H7 (cell line): ENCODE measurements around the gene DBP. TPM values are rescaled to one million over a fixed set of nuclear protein-coding genes. Genes with fewer than 3 reads are reported as not detected.
"Not testable (repeated sequence)": the region's sequence is repeated elsewhere in the genome, so short reads cannot be mapped to it uniquely, and the experiment has no call there.

ENCODE experiments used
- DNase-seq: peaks from one replicate; pipeline ENCODE4 v3.0.0; 2012
- H3K27me3 ChIP-seq: 2 replicates; pipeline ENCODE4 v1.6.0; 2011; ENCODE audit warnings: mild to moderate bottlenecking, low read length; ENCODE audit not compliant: control insufficient read depth, insufficient read depth
- H3K36me3 ChIP-seq: replicated peaks from 2 replicates; pipeline ENCODE4 v1.5.1; 2011; ENCODE audit warnings: low read length; ENCODE audit not compliant: control insufficient read depth, insufficient read depth
- H3K4me3 ChIP-seq: 2 replicates; pipeline ENCODE4 v1.5.1; 2011; ENCODE audit warnings: low read depth, mild to moderate bottlenecking, control low read depth, low read length, moderate library complexity; ENCODE audit not compliant: insufficient read depth
- total RNA-seq: library from RNA; depleted of rRNA; stranded (reverse); fragments of >200 nt; shearing (Covaris generic); gene quantifications from 2 replicates; pipeline ENCODE4 v1.2.3, GENCODE V29; 2014

Gene DBP
- total RNA-seq, 1 experiment from 2014 or later: 11.2 TPM

- not testable (repeated sequence) for H3K36me3 ChIP-seq, DNase-seq, H3K27me3 ChIP-seq, H3K4me3 ChIP-seq
These were observed 20.6 kb upstream of the DBP start for GRCh38 chr19:48657828-48658227.

DNA sequence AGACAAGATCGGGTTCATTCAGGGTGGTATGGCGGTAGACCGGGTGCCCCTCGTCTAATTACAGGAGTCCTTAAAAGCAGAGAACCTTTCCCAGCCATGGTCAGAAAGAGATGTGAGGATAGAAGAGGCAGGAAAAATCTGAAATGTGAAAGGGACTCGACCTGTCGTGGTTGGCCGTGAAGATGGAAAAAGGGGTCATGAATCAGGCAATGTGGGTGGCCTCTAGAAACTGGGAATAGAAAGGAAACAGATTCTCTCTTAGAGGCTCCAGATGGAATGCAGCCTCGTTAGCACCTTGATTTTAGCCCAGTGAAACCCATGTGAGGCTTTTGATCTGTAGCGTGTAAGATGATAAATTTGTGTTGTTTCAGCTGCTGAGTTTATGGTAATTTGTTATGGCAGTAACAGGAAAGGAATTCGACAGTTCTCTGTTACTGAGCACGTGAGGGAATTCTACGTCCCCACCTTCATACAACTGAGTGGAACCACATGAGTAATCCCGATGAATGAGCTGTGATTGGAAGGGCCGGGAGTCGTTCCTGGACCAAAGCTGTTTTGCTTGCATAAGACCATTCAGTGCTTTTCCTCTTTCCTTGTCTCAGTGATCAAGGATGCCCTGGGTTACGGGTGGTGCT is 19.8 kb upstream of the DBP start:
- H3K4me3 ChIP-seq: no peak overlapping the region
- H3K36me3 ChIP-seq: no peaks in the 10 kb centered on the region
- peak; percentile 39 for DNase-seq
- no peaks in the 10 kb centered on the region for H3K27me3 ChIP-seq

GRCh38 chr19:48654299-48655059 is 17.3 kb upstream of the DBP start:
- Histone ChIP-seq H3K4me3 (no peak overlapping the region), H3K36me3 (no peaks in the 10 kb centered on the region), H3K27me3 (no peaks in the 10 kb centered on the region)
- DNase-seq: no peak

DNA sequence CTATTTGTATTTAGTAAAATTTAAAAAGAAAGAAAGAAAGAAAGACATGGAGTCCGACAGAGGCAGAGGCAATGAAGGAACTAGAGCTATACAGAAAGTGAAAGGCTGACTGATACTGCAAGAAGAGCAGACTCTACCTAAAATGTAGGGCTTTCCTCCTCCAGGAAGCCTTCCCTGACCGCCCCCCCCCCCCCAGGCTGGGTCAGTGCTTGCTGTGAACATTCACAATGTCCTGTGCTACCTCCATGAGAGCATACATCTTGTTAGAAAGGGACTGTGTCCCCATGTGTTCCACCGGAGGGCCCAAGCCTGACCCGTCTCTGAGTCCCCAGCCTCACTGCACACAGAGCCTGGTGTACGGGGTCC is 14.5 kb upstream of the DBP start:
- peak; percentile 35 for DNase-seq
- Histone ChIP-seq H3K36me3 (no peaks in the 10 kb centered on the region), H3K4me3 (no peak overlapping the region), H3K27me3 (no peaks in the 10 kb centered on the region)

DNA sequence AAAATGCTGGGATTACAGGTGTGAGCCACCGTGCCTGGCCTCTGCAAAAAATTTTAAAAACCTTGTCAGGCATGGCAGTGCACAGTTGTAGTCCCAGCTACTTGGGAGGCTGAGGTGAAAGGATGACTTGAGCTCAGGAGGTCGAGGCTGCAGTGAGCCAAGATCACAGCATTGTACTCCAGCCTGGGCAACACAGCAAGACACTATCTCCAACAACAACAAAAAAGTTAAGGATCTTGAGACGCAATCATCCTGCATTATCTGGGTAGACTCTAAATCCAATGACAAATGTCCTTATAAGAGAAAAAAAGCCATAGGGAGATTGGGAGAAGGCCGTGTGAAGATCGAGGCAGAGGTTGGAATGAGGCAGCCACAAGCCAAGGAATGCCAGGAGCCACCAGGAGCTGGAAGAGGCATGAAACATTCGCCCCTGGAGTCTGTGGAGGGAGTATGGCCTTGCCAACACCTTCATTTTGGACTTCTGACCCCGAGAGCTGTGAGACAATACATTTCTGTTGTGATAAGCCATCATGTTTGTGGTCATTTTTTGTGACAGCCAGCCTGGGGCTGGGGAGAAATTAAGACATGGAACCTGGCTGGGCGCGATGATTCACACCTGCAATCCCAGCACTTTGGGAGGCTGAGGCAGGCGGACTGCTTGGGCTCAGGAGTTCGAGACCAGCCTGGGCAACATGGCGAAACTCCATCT is 13.9 kb upstream of the DBP start:
- H3K27me3 ChIP-seq: no peaks in the 10 kb centered on the region
- no peaks in the 10 kb centered on the region for H3K36me3 ChIP-seq
- no peak overlapping the region for H3K4me3 ChIP-seq
- DNase-seq: no peak

- Histone ChIP-seq H3K27me3 (no peaks in the 10 kb centered on the region), H3K4me3 (no peak overlapping the region), H3K36me3 (no peaks in the 10 kb centered on the region)
- DNase-seq: no peak
These were observed 11.0 kb upstream of the DBP start for GRCh38 chr19:48648134-48648533.

DNA sequence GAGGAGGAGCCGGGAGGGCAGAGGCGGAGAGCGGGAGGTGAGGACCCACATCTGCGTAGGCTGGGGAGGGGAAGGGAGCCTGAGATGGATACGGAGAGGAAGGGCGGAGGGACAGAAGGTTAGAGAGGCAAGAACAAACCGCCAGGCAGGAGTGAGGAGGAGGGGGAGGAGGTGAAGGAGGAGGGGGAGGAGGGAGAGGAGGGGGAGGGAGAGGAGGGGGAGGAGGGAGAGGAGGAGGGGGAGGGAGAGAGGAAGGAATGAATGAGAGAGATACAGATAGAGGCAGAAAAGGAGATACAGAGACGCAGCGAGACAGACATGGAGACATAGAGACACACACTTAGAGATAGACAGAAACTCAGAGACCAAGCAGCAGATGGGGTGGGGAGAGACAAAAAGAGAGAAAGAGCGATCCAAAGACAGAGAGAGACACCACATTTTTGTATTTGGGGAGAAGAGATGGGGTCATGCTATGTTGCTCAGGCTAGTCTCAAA is 9.6 kb upstream of the DBP start:
- Histone ChIP-seq H3K4me3 (peak overlapping the region; percentile 77), H3K27me3 (no peaks in the 10 kb centered on the region; the same call in 1 of the 2 replicates)
- peak; percentile 35 for DNase-seq

GRCh38 chr19:48646001-48646721 is 9.0 kb upstream of the DBP start, which contains the start of gene CA11:
Gene CA11 (minus strand): TSS chr19:48646187. CDS start chr19:48645632, 555 bp downstream.
- H3K36me3 ChIP-seq: no peaks in the 10 kb centered on the region
- DNase-seq: peak; percentile 98
- peak within 1 kb of the TSS; percentile 77 for H3K4me3 ChIP-seq
- H3K27me3 ChIP-seq: peaks cover 2% of the 10 kb centered on the region; the same call in 1 of the 2 replicates

More for the DNA sequence above, 9.6 kb upstream of the DBP start:
- no peaks in the 10 kb centered on the region for H3K36me3 ChIP-seq

- Histone ChIP-seq H3K27me3 (peaks cover 2% of the 10 kb centered on the region; the same call in 1 of the 2 replicates), H3K36me3 (no peaks in the 10 kb centered on the region), H3K4me3 (peak overlapping the region; percentile 77)
- peak; percentile 75 for DNase-seq
These were observed 8.4 kb upstream of the DBP start for GRCh38 chr19:48645620-48646000.

- DNase-seq: peak; percentile 85
- Histone ChIP-seq H3K36me3 (no peaks in the 10 kb centered on the region), H3K27me3 (peaks cover 3% of the 10 kb centered on the region; the same call in 1 of the 2 replicates), H3K4me3 (peak overlapping the region; percentile 77)
These were observed 7.8 kb upstream of the DBP start for GRCh38 chr19:48644839-48645619.

GRCh38 chr19:48644355-48644754 is 7.2 kb upstream of the DBP start:
- Histone ChIP-seq H3K36me3 (no peaks in the 10 kb centered on the region), H3K4me3 (peak overlapping the region; percentile 9; the same call in 1 of the 2 replicates), H3K27me3 (peaks cover 10% of the 10 kb centered on the region)
- DNase-seq: peak; percentile 35

- no peak for DNase-seq
- Histone ChIP-seq H3K36me3 (no peaks in the 10 kb centered on the region), H3K27me3 (peaks cover 13% of the 10 kb centered on the region)
These were observed 5.7 kb upstream of the DBP start for GRCh38 chr19:48642862-48643261.

GRCh38 chr19:48641850-48642249 is 4.7 kb upstream of the DBP start:
- DNase-seq: no peak
- no peaks in the 10 kb centered on the region for H3K36me3 ChIP-seq
- H3K27me3 ChIP-seq: peaks cover 16% of the 10 kb centered on the region
- H3K4me3 ChIP-seq: no peak overlapping the region

More at GRCh38 chr19:48642862-48643261, 5.7 kb upstream of the DBP start:
- H3K4me3 ChIP-seq: no peak overlapping the region
